SIG-M5 treated with dmso at 0.1 percent for 504 hours (cell line): ENCODE measurements around the gene CFAP90.

ENCODE experiments used
- DNase-seq: peaks from one replicate; lab custom pipeline; 2025; ENCODE audit not compliant: unreplicated experiment; lab: John Stamatoyannopoulos, UW

Gene CFAP90

GRCh38 chr5:7781899-7782298, 69.0 kb downstream of the CFAP90 start:
- DNase-seq, result no peak
